Smooth muscle cell (in vitro differentiated cells): ENCODE measurements around the gene CRYGC. TPM values are rescaled to one million over a fixed set of nuclear protein-coding genes. Genes with fewer than 3 reads are reported as not detected.
"Not testable (repeated sequence)": the region's sequence is repeated elsewhere in the genome, so short reads cannot be mapped to it uniquely, and the experiment has no call there.

Experiments used
- DNase-seq: peaks from one replicate; lab custom pipeline; 2025; ENCODE audit not compliant: unreplicated experiment; lab: John Stamatoyannopoulos, UW
- H2AFZ ChIP-seq: fragments of 200-600 bp; sonication (generic); 2 replicates; pipeline ENCODE4 v1.6.0; 2016; ENCODE audit warnings: antibody characterized with exemption, low read depth, mild to moderate bottlenecking
- H3F3A ChIP-seq: fragments of 200-600 bp; sonication (generic); 2 replicates; pipeline ENCODE4 v1.6.0; 2017; ENCODE audit warnings: antibody characterized with exemption, low read depth
- H3K27ac ChIP-seq: fragments of 200-600 bp; sonication (generic); 2 replicates; pipeline ENCODE4 v1.5.1; 2016; ENCODE audit warnings: low read depth, mild to moderate bottlenecking
- H3K27me3 ChIP-seq: fragments of 200-600 bp; sonication (generic); 2 replicates; pipeline ENCODE4 v1.6.1; 2016; ENCODE audit warnings: low read depth, mild to moderate bottlenecking
- H3K36me3 ChIP-seq: fragments of 200-600 bp; sonication (generic); 2 replicates; pipeline ENCODE4 v1.5.1; 2016; ENCODE audit warnings: low read depth
- H3K4me1 ChIP-seq: fragments of 200-600 bp; sonication (generic); 2 replicates; pipeline ENCODE4 v1.5.1; 2016; ENCODE audit warnings: low read depth
- H3K4me2 ChIP-seq: fragments of 200-600 bp; sonication (generic); 2 replicates; pipeline ENCODE4 v1.6.0; 2016; ENCODE audit warnings: mild to moderate bottlenecking
- H3K4me3 ChIP-seq: fragments of 200-600 bp; sonication (generic); 2 replicates; pipeline ENCODE4 v1.5.1; 2016; ENCODE audit warnings: mild to moderate bottlenecking
- H3K79me2 ChIP-seq: fragments of 200-600 bp; sonication (generic); 2 replicates; pipeline ENCODE4 v1.6.0; 2016; ENCODE audit warnings: low read depth, mild to moderate bottlenecking
- H3K9ac ChIP-seq: fragments of 200-600 bp; sonication (generic); 2 replicates; pipeline ENCODE4 v1.6.0; 2016; ENCODE audit warnings: low read depth
- H3K9me3 ChIP-seq: fragments of 200-600 bp; sonication (generic); replicated peaks from 2 replicates; pipeline ENCODE4 v1.5.1; 2016; ENCODE audit warnings: low read depth
- H4K20me1 ChIP-seq: fragments of 200-600 bp; sonication (generic); 2 replicates; pipeline ENCODE4 v1.6.0; 2016; ENCODE audit warnings: low read depth
- WGBS: methylation state at CpG from one replicate; pipeline ENCODE4 v1.1.7; 2016; ENCODE audit warnings: low lambda C conversion rate; 5-methylcytosine and 5-hydroxymethylcytosine counted together
- polyA plus RNA-seq: library from polyadenylated mRNA; unstranded; fragments of >200 nt; fragmentation: Nextera tagmentation; extraction: Ambion mirVana; gene quantifications from 2 replicates; pipeline ENCODE4 v1.2.1, GENCODE V29; 2016
- total RNA-seq: library from RNA; depleted of rRNA; stranded (reverse); fragments of >200 nt; gene quantifications from 2 replicates; pipeline ENCODE4 v1.2.3, GENCODE V29; 2014
- TF ChIP-seq, protein P1 (sequence below): fragments of 200-600 bp; sonication (generic); IDR thresholded peaks from 2 replicates; pipeline ENCODE4 v1.5.1; 2017; ENCODE audit warnings: borderline replicate concordance, mild to moderate bottlenecking, antibody characterized with exemption; ENCODE audit not compliant: insufficient read depth, poor library complexity, severe bottlenecking

Gene CRYGC
- total and polyA plus RNA-seq, 2 experiments from 2014 or later: not detected

DNA sequence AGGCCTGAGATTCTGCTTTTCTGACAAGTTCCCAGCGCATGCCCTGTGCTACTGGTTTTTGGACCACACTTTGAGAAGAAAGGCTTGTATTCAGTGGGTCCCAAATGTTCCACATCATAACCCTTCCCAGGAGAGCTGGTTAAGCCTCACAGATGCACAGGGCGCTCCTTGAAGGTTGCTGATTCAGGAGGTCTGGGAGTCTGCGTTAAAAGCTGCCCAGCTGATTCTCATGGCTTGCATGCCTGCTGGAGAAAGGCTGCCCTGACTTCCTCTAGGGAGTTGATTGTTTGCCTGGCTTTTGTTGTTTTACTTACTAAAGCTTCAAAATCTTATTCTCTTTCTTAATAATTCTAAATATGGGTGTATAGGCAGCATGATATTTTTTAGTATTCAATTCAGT, 26.0 kb downstream of the CRYGC start:
- Histone ChIP-seq H3K4me2 (no peak overlapping the region), H3K4me3 (no peak overlapping the region), H3F3A (no peaks in the 10 kb centered on the region), H3K79me2 (no peaks in the 10 kb centered on the region), H3K4me1 (peaks cover 4% of the 10 kb centered on the region), H3K9me3 (no peaks in the 10 kb centered on the region), H4K20me1 (no peaks in the 10 kb centered on the region), H3K9ac (no peak overlapping the region), H3K27me3 (no peaks in the 10 kb centered on the region), H2AFZ (no peak overlapping the region), H3K36me3 (no peaks in the 10 kb centered on the region), H3K27ac (no peak overlapping the region)
- TF ChIP-seq, protein P1, sequence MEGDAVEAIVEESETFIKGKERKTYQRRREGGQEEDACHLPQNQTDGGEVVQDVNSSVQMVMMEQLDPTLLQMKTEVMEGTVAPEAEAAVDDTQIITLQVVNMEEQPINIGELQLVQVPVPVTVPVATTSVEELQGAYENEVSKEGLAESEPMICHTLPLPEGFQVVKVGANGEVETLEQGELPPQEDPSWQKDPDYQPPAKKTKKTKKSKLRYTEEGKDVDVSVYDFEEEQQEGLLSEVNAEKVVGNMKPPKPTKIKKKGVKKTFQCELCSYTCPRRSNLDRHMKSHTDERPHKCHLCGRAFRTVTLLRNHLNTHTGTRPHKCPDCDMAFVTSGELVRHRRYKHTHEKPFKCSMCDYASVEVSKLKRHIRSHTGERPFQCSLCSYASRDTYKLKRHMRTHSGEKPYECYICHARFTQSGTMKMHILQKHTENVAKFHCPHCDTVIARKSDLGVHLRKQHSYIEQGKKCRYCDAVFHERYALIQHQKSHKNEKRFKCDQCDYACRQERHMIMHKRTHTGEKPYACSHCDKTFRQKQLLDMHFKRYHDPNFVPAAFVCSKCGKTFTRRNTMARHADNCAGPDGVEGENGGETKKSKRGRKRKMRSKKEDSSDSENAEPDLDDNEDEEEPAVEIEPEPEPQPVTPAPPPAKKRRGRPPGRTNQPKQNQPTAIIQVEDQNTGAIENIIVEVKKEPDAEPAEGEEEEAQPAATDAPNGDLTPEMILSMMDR: no peak
- no peak for DNase-seq
- WGBS: 76% methylated on average over 3 of the region's 3 CpGs

DNA sequence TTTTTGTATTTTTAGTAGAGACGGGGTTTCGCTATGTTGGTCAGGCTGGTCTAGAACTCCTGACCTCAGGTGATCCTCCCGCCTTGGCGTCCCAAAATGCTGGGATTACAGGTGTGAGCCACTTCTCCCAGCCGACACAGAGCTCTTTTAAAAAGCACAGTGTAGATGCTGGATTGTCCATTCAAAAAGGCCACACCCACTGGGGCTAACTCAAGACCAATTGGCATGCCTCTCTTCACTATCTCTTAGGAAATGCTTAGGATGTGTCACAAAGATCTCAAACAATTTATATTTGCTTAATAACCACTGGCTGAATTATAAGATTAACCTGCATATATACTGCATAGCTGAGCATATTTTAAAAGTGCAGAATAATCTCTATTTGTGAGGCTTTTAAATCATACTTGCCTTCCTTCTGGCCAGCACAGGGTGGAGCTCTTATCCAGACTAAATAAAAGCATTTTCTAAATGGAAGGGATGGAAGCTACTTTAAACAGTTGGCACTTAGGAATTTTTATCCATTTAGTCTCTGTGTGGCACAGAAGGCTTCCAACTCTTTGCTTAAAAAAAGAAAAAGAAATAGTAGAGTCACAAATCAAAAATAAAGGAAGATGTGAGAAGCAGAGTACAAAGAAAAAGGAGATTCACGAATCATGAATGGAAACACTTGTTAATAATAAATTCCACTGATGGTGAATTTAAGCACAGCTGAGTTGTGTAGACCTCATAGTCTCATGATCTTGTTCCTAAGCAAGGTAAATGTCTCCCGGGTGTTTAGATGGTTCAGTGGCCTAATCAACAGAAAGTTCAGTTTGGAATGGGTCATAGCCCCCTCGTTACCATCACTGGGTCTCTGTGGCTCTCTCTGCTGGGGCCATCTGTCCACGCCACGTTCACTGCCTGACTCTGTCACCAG, 27.7 kb downstream of the CRYGC start:
- Histone ChIP-seq H2AFZ (no peak overlapping the region), H3K27me3 (peaks cover 3% of the 10 kb centered on the region), H3F3A (no peaks in the 10 kb centered on the region), H4K20me1 (no peaks in the 10 kb centered on the region), H3K4me3 (no peak overlapping the region), H3K27ac (no peak overlapping the region), H3K4me2 (no peak overlapping the region), H3K9me3 (no peaks in the 10 kb centered on the region), H3K4me1 (peaks cover 4% of the 10 kb centered on the region), H3K79me2 (no peaks in the 10 kb centered on the region), H3K36me3 (no peaks in the 10 kb centered on the region), H3K9ac (no peak overlapping the region)
- 67% methylated on average over 10 of the region's 10 CpGs for WGBS
- TF ChIP-seq, protein P1: peak; percentile 40
- no peak for DNase-seq

DNA sequence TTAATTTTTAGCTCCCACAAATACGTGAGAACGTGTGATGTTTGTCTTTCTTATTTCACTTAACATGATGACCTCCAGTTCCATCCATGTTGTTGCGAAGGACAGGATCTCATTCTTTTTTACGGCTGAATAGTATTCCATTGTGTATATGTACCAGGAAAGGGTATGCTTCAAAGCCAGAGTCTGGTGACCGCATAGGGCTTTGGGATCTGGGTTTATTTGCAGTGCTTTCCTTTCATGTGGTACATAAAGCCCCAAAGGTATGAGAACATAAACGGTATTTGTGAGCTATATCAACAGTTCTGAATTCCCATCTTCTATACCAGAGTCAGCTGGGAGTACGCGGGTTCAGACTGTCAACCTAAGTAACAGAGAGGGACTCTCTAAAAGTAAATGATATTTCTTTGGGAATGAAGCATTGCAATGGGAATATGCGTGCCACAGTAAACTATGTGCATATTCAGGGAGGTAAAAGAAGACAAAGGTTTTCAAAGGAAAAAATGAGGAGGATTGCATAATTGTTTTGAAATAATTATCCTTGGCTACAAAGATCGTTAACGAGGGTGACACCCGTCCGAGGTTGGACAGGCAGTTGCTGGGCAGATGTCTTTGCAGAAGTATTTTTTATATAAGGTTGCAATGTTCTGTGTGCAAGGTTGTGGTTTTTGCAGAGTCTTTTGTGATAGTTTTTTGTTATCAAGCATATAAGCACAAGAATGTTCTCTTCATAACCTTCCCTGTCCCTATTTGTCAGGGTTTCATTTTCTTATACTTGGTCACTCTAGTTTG, 29.8 kb downstream of the CRYGC start:
- H3K36me3 ChIP-seq: no peaks in the 10 kb centered on the region
- no peaks in the 10 kb centered on the region for H3K9me3 ChIP-seq
- TF ChIP-seq, protein P1: no peak
- H3K4me2 ChIP-seq: no peak overlapping the region
- peaks cover 3% of the 10 kb centered on the region for H3K27me3 ChIP-seq
- no peaks in the 10 kb centered on the region for H4K20me1 ChIP-seq
- no peak overlapping the region for H2AFZ ChIP-seq
- no peak for DNase-seq
- H3K4me1 ChIP-seq: peaks cover 4% of the 10 kb centered on the region
- no peak overlapping the region for H3K27ac ChIP-seq
- 81% methylated on average over 13 of the region's 13 CpGs for WGBS
- H3K4me3 ChIP-seq: no peak overlapping the region
- no peaks in the 10 kb centered on the region for H3F3A ChIP-seq
- no peaks in the 10 kb centered on the region for H3K79me2 ChIP-seq
- no peak overlapping the region for H3K9ac ChIP-seq

DNA sequence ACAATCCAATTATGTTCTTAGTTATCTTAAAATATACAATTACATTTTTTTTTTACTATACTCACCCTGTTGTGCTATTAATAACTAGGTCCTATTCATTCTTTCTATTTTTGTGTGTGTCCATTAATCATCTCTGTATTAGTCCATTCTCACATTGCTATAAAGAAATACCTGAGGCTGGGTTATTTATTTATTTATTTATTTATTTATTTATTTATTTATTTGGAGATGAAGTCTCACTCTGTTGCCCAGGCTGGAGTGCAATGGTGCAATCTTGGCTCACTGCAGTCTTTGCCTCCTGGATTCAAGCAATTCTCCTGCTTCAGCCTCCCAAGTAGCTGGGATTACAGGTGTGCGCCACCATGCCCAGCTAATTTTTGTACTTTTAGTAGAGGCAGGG, 30.9 kb downstream of the CRYGC start:
- not testable (repeated sequence) for H3K27me3 ChIP-seq, H3K9me3 ChIP-seq, H3K4me3 ChIP-seq, H2AFZ ChIP-seq, DNase-seq, H3K79me2 ChIP-seq, H3F3A ChIP-seq, H3K4me1 ChIP-seq, H4K20me1 ChIP-seq, H3K4me2 ChIP-seq, H3K9ac ChIP-seq, H3K27ac ChIP-seq, H3K36me3 ChIP-seq
- 93% methylated on average over 1 of the region's 1 CpG for WGBS
